Pericardium fibroblast (primary cell): ENCODE data around the gene MAGT1. TPM values are rescaled to one million over a fixed set of nuclear protein-coding genes. Genes with fewer than 3 reads are reported as not detected.

Experiments used
- total RNA-seq: library from RNA; depleted of rRNA; stranded (reverse); fragments of >200 nt; gene quantifications from 2 replicates; pipeline ENCODE4 v1.2.3, GENCODE V29; 2015

MAGT1 gene
- 35.5 and 43.3 TPM in 2 replicates for total RNA-seq

GRCh38 chrX:77894921-77895886, at the start of gene MAGT1:
Gene MAGT1 (minus strand): TSS chrX:77895435. CDS start chrX:77895410, 25 bp downstream.

GRCh38 chrX:77910108-77910840, 15.0 kb upstream of the MAGT1 start, which contains the start of gene ATP7A:
Gene ATP7A (plus strand): TSS chrX:77910693. CDS start chrX:77971642, 60,949 bp downstream.

GRCh38 chrX:77899081-77899828, 4.0 kb upstream of the MAGT1 start, which contains the start of gene COX7B:
Gene COX7B (plus strand): TSS chrX:77899468. CDS start chrX:77899554, 86 bp downstream.

DNA sequence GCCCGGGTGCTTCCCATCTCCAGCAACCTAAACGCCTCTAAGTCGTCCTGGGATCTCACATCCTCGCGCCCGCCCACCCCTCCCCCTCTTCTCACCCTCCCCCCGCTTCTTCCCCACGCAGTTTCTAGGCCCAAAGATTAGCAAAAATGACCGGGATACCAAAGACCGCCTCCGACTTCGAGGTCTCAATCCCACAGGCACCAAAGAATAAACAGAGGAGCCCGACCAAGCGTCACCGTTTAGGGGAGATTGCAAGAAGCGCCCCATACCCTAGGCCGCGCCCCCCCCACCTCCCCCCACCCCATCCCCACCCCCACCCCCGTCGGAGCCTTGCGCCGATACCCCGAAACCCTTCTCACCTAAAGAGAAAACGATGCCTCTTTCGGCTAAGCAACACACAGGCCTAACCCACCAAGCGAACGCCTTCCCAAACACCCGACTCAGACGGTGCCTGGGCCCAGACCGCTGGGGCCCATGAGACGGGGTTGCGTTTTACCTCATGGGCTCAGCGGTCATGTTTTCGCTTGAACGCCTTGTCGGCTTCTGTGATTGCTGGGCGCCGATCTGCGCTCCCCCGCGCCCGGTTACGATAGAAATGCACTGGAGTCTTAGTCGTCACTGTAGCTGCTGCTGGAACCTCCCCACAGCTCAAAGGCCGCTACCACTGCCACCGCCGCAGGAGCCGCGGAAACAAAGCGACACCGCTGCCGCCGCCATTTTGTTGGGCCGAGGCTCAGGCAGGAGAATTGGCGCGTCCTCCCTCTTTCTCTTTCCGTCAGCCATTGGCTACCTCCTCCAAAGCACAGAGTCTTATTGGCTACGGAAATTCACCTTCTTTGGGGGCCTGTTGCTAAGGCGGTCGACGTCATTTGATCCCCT, 109.5 kb downstream of the MAGT1 start, which contains the start of gene ATRX:
ATRX (minus strand) TSS at position 731 of the 879 bp plus-strand sequence; CDS start at position 516, 215 bp downstream.

Other genes starting within 250 kb of the MAGT1 start
- 51.6 and 68.4 TPM in 2 replicates for gene ATRX, start 109.2 kb downstream of the MAGT1 start, total RNA-seq
- gene COX7B, start 4.0 kb upstream of the MAGT1 start, total RNA-seq = 217 and 273 TPM in 2 replicates
- gene ATP7A, start 15.3 kb upstream of the MAGT1 start, total RNA-seq = 5.3 and 6.2 TPM in 2 replicates
- gene PGAM4, start 74.2 kb upstream of the MAGT1 start, total RNA-seq = not detected in 2 replicates
- gene PGK1, start 208.8 kb upstream of the MAGT1 start, total RNA-seq = 178 and 423 TPM in 2 replicates
- 9.5 and 18.1 TPM in 2 replicates for gene TAF9B, start 244.2 kb upstream of the MAGT1 start, total RNA-seq